Middle frontal gyrus (tissue), 1 donor: ENCODE results near the gene FLNB.
"Not testable (repeated sequence)": the region's sequence is repeated elsewhere in the genome, so short reads cannot be mapped to it uniquely, and the experiment has no call there.

ENCODE experiments used
- DNase-seq: peaks from one replicate; pipeline ENCODE4 v3.0.0-alpha.2; 2015; ENCODE audit warnings: low spot score; ENCODE audit errors: extremely low spot score

FLNB gene

GRCh38 chr3:58201451-58201850 lies 193.2 kb downstream of the FLNB start:
- not testable (repeated sequence) for DNase-seq

- no peak for DNase-seq
Measured at GRCh38 chr3:58202917-58203360, 194.7 kb downstream of the FLNB start.

- no peak for DNase-seq
Measured at GRCh38 chr3:58203541-58203940, 195.3 kb downstream of the FLNB start.

- no peak for DNase-seq
Measured at GRCh38 chr3:58204720-58205119, 196.5 kb downstream of the FLNB start.

GRCh38 chr3:58205981-58206380 lies 197.8 kb downstream of the FLNB start:
- DNase-seq: no peak

- DNase-seq: no peak
Measured at GRCh38 chr3:58206406-58207011, 198.3 kb downstream of the FLNB start.

- DNase-seq: no peak
Measured at GRCh38 chr3:58207954-58208353, 199.7 kb downstream of the FLNB start.

- DNase-seq: no peak
Measured at GRCh38 chr3:58209933-58210332, 201.7 kb downstream of the FLNB start.

GRCh38 chr3:58210761-58211460 lies 202.7 kb downstream of the FLNB start, which contains the start of gene DNASE1L3:
DNASE1L3 (minus strand) TSS chr3:58210972; CDS start chr3:58210906, 66 bp downstream.
- no peak for DNase-seq

- no peak for DNase-seq
Measured at GRCh38 chr3:58214484-58215316, 206.5 kb downstream of the FLNB start.

- DNase-seq: no peak
Measured at GRCh38 chr3:58215317-58216025, 207.2 kb downstream of the FLNB start.

- DNase-seq: no peak
Measured at GRCh38 chr3:58216496-58217195, 208.4 kb downstream of the FLNB start.

- peak; percentile 26 for DNase-seq
Measured at GRCh38 chr3:58217209-58217811, 209.1 kb downstream of the FLNB start.

GRCh38 chr3:58218904-58219303 lies 210.7 kb downstream of the FLNB start:
- DNase-seq: no peak
